HG02885 (cell line): ENCODE results near the gene XXYLT1.
"Not testable (repeated sequence)": the region's sequence is repeated elsewhere in the genome, so short reads cannot be mapped to it uniquely, and the experiment has no call there.

Experiments
- ATAC-seq: cut with Tn5 transposase; IDR thresholded peaks from one replicate; pipeline ENCODE4 v1.9.1; 2021; ENCODE audit warnings: mild to moderate bottlenecking; ENCODE audit not compliant: unreplicated experiment, poor library complexity

Gene XXYLT1

GRCh38 chr3:195189821-195190220, 81.1 kb downstream of the XXYLT1 start:
- no peak for ATAC-seq

- no peak for ATAC-seq
These were observed 82.5 kb downstream of the XXYLT1 start for GRCh38 chr3:195188426-195188927.

DNA sequence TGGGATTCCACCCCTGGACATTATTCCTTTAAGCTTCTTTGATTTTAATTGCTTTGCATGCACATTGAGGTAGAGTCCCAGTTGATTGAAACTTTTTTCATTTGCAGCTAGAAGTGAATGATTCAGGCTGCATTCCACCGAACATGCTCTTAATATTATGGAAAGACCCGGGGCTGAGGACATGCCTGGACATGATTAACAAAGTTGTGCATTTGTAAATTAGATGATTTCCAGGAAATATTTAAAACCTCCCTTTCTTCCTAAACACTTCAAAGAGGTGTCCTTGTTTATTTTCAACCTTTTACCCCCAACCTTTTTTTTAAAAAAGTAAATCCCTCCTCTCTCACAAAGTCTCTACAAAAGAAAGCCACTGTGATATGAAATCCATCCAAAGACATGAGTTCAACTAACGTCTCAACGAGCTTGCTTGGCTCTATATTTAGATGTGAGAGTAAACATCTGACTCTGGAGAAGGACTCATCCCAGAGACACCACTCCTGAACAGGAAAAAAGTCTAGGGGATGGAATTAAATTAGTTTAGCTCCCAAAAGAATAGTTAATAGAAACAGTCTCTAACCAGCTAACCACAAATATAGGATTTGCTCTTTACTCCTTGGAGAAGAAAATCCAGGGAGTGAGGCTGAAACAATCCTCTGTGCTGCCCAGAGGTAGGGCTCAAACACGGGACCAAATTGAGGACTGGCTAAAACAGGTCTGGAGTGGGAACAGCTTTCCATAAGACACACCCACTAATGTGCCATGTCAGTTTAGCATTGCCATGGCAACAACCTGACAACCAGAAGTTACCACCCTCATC, 83.1 kb downstream of the XXYLT1 start:
- no peak for ATAC-seq

DNA sequence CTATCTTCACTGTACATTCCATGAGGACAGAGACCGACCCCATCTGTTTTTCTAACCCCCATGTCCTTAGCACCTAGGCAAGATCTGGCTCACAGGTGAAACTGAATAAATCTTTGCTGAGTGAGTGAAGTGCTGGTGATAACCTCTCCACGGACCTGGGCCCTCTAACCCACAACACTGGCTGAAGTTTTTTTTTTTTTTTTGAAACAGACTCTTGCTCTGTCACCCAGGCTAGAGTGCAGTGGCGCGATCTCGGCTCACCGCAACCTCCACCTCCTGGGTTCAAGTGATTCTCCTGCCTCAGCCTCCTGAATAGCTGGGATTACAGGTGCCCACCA, 84.3 kb downstream of the XXYLT1 start:
- not testable (repeated sequence) for ATAC-seq

- ATAC-seq = no peak
These were observed 84.8 kb downstream of the XXYLT1 start for GRCh38 chr3:195186041-195186709.

GRCh38 chr3:195185583-195185982, 85.4 kb downstream of the XXYLT1 start:
- no peak for ATAC-seq

DNA sequence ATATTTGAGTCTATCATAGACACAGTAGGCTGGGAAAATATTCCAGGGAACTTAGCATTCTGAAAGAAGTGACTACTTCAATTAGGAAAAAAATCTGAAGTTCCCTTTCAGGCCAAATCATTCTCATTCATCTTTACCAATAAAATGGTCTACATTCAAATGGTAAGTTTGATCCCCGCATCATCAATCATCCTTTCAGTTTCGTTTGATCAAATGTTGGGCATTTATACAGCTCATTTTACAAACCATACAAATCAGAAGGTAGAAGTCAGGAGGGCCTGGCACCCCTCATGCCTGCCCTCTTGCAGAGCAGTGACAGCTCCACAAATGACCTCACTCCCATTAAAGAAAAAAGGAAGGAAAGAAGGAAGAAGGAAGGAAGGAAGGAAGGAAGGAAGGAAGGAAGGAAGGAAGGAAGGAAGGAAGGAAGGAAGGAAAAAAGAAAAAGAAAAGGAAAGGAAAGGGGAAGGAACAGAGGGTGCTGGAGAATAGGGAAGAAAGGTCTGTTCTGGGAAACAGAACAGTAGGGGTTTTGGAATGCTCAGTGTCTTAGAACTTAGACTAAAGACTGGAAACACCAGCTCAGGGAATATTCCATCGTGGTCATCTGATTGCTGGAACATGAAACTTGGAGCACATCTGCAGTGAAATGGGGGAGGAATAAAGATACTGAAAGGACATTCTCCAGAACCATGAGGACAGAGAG, 86.1 kb downstream of the XXYLT1 start:
- no peak for ATAC-seq

GRCh38 chr3:195183071-195183776, 87.7 kb downstream of the XXYLT1 start:
- no peak for ATAC-seq

- no peak for ATAC-seq
These were observed 88.5 kb downstream of the XXYLT1 start for GRCh38 chr3:195182470-195182795.

DNA sequence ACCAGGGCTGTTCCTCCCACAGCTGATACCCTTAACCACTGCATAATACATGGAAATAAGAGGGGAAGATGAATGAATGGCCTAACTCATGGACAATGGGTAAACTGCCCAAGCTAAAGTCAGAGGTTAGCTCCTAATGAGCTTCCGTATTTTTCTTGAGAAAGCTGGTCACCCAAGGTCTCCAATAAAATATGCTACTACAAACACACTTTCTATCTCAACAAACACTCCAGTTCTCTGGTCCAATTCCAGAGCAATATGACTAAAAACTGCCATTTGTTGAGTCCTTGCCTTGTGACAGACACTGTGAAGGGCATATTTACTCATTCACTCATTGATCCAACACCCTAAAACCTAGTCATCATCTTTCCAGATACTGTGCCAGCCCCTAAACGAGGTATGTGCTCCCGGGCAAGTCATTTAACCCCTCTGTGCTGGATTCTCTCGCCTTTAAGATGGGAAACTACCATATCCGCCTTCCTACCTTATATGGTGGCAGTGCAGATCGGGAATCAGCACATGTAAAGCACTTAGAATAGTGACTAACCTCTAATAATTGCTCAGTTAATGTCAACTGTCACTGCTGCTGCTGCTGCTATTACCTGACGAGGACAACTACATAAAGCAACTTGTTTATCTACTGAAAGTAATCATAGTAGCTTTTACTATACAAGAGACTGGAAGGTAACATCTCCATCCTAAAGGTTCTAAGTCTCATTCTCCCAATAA, 89.1 kb downstream of the XXYLT1 start:
- ATAC-seq = no peak

DNA sequence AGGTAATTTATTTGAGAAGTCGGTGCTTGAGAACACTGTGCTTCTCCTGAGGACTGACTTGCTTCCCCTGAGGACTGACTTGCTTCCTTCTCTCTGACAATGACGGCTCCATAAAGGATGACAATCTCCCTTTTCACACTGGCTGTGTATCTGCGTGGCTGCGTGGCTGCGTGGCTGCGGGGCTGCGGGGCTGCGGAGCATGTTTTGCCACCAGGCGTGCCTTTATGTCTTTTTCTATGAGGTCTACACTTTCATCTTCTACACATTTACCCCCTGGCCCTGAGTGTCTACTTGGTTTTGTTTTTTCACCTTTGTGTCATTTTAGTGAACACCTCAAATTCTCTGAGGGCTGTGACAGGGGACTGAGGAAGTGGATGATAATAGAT, 89.9 kb downstream of the XXYLT1 start:
- no peak for ATAC-seq

DNA sequence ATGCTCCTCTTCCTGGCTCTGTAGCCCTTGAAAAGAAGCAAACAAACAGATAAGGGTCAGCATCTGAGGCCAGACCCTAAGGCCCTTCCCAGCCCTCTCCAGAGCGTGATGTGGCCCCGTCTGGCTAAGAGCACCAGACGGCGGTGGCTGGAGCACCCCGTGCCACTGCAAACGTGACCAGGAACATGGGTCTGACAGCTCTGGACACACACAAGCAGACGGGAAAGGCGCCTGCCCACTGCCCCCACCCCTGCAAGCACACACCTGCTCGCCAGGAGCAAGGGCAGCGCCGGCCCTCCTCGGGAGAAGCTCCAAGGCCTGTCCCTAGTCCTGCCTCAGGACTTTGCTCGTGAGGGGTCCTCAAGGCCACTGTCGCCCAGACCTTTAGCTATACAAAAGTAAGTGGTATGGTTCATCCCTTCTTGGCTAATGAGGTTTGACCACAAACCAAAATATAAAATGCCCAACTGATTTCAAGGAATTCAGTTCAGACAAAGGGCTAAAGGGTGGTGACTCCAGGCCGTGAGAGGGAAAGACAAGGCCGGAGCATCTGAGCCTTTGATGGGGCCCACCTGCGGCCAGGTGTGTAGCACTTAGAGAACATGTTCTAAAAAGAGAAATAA, 90.4 kb downstream of the XXYLT1 start:
- no peak for ATAC-seq

GRCh38 chr3:195179776-195180489, 91.0 kb downstream of the XXYLT1 start:
- ATAC-seq = no peak

DNA sequence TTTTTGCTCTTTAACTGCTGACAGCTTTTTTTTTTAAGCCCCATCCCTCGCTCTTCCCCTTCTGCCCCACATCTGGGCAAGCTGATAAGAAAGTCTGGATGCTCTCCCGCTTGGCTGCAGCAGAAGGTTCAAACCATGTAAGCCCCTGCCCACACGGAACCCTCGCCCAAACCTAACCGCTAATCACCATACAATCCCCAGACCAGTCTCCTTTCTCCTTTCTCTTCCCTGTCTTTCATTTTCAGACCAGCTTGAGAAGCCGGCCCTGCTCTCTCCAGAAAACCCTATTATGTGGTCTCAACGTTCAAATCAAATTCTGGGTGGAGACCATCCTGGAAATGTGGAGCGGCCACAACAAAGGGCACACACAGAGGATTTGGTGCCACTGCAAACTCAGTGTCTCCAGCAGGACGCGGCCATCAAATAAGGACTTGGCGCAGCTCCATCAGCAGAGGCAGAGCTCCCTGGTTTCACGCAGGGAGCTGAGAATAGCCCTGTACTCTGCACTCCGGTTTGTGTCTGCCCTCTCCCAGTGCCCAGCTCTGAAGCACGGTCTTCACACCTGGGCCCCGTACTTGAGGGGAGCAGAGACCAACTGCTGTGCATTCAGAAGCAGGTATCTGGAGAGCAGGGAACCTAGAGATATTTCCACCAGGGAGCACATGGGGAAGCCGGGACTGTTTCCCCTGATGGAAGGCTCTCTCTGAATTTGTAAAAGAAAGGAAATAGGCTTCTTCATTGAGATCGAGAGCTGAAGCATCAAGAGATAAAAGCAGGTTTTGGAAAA, 92.6 kb downstream of the XXYLT1 start:
- no peak for ATAC-seq

DNA sequence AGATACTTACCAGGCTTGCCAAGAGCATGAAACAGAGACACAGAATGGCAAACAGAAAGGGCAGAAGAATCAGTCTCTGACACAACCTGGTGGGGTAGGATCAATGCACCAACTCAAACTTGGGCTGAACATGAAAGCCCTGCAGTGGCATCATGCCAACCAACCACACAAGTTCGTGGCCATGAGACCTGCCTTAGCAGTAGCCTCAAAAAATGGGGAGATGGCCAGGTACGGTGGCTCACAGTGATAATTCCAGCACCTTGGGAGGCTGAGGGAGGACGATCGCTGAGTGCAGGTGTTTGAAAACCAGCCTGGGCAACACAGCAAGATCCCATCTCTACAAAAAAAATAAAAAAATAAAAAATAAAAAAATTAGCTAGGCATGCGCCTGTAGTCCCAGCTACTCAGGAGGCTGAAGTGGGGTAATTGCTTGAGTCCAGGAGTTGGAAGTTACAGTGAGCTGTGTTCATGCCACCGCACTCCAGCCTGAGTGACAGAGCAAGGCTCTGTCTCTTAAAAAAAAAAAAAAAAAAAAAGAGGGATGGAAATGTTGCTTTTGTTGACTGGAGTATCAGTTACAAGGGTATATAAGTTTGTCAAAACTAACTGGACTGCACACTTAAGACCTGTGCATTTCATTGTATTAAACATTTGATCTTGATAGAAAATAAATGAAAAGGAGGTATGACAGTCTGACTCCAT, 93.4 kb downstream of the XXYLT1 start:
- ATAC-seq = no peak

- no peak for ATAC-seq
These were observed 94.2 kb downstream of the XXYLT1 start for GRCh38 chr3:195176776-195177175.

- ATAC-seq = no peak
These were observed 95.3 kb downstream of the XXYLT1 start for GRCh38 chr3:195175476-195176337.
